Body of pancreas (tissue), 4 donors: ENCODE measurements around the gene KCNAB1. TPM values are rescaled to one million over a fixed set of nuclear protein-coding genes. Genes with fewer than 3 reads are reported as not detected.

Source experiments
- ATAC-seq: fragments of 150-250 bp; one replicate; pipeline ENCODE4 v1.9.1; 2016
- DNase-seq, 4 donors: peaks; one replicate each; pipeline ENCODE4 v3.0.0-alpha.2; 2019
- H3K27ac ChIP-seq, 4 donors: fragments of 200-600 bp; sonication (generic); 1 replicate in 3 of 4; 2 replicates in 1 of 4; pipeline versions ENCODE4 v1.5.1 to v1.6.1; 2016 to 2019; ENCODE audit warnings: mild to moderate bottlenecking in 1 of 4, mixed read lengths in 1 of 4, moderate library complexity in 1 of 4
- H3K27me3 ChIP-seq, 2 donors: fragments of 200-600 bp; sonication (generic); one replicate each; pipeline ENCODE4 v1.6.0; 2016; ENCODE audit warnings: mild to moderate bottlenecking in 1 of 2
- H3K36me3 ChIP-seq, 2 donors: fragments of 200-600 bp; sonication (generic); replicated peaks in 1 of 2; 2 replicates each; pipeline ENCODE4 v1.5.1; 2016; ENCODE audit warnings: low read depth in 2 of 2; ENCODE audit not compliant: insufficient read depth in 1 of 2
- H3K4me1 ChIP-seq: fragments of 200-600 bp; sonication (generic); one replicate; pipeline ENCODE4 v1.6.0; 2016
- H3K4me3 ChIP-seq, 2 donors: fragments of 200-600 bp; sonication (generic); 1 replicate in 1 of 2; 2 replicates in 1 of 2; pipeline ENCODE4 v1.5.1; 2016 to 2019
- H3K9me3 ChIP-seq, 3 donors: fragments of 200-600 bp; sonication (generic); 1 replicate in 2 of 3; 2 replicates in 1 of 3; pipeline ENCODE4 v1.5.1; 2016
- CTCF ChIP-seq, 7 experiments: fragments of 450-650 bp in 4 of 7; fragments of 200-600 bp in 3 of 7; sonication (generic) in 3 of 7; IDR thresholded peaks; one replicate each; pipeline ENCODE4 v1.5.1; 2016 to 2019; ENCODE audit warnings: antibody characterized with exemption in 7 of 7
- POLR2A ChIP-seq, 3 donors: fragments of 450-650 bp; IDR thresholded peaks; one replicate each; pipeline ENCODE4 v1.6.1; 2016; ENCODE audit warnings: antibody characterized with exemption in 3 of 3, mild to moderate bottlenecking in 2 of 3
- WGBS, 2 donors: methylation state at CpG; one replicate each; pipeline ENCODE4 v1.1.5; 2017; 5-methylcytosine and 5-hydroxymethylcytosine counted together
- intact Hi-C: fragments of 100-400 bp; cut with DNase I; formaldehyde crosslinking; loops from one replicate; pipeline ENCODE4 v1.15.1; 2023
- total RNA-seq, 2 donors: library from RNA; depleted of rRNA; stranded (reverse); fragments of >200 nt; gene quantifications; one replicate each; pipeline ENCODE4 v1.1.0, GENCODE V29; 2016

Gene KCNAB1
- total RNA-seq, 2 donors from 2014 or later = 5.2 to 5.3 TPM

GRCh38 chr3:156395961-156396710 lies 275.8 kb downstream of the KCNAB1 start:
- no peaks in the 10 kb centered on the region for H3K27me3 ChIP-seq
- TF ChIP-seq POLR2A (IDR thresholded peaks at IDR 0.05) = no peak
- TF ChIP-seq CTCF (IDR thresholded peaks at IDR 0.05) = no peak
- no peaks in the 10 kb centered on the region for H3K9me3 ChIP-seq
- no peaks in the 10 kb centered on the region for H3K36me3 ChIP-seq
- WGBS, 2 donors = 58 to 61% methylated on average over 4 of the region's 4 CpGs
- H3K4me3 ChIP-seq = no peak overlapping the region
- DNase-seq (no peak), ATAC-seq (no peak)
- intact Hi-C loops = no loop called here
- H3K27ac ChIP-seq = no peak overlapping the region
- no peaks in the 10 kb centered on the region for H3K4me1 ChIP-seq

GRCh38 chr3:156396851-156397250 lies 276.5 kb downstream of the KCNAB1 start:
- Histone ChIP-seq H3K27ac (no peak overlapping the region), H3K4me1 (no peaks in the 10 kb centered on the region), H3K9me3 (no peaks in the 10 kb centered on the region), H3K36me3 (no peaks in the 10 kb centered on the region), H3K4me3 (no peak overlapping the region), H3K27me3 (no peaks in the 10 kb centered on the region)
- intact Hi-C loops = no loop called here
- no peak for ATAC-seq
- TF ChIP-seq CTCF (IDR thresholded peaks at IDR 0.05) = no peak
- DNase-seq = no peak
- 81 to 85% methylated on average over 4 of the region's 4 CpGs for WGBS, 2 donors

GRCh38 chr3:156397534-156397933 lies 277.2 kb downstream of the KCNAB1 start:
- Histone ChIP-seq H3K4me1 (no peaks in the 10 kb centered on the region), H3K36me3 (no peaks in the 10 kb centered on the region), H3K4me3 (no peak overlapping the region), H3K27me3 (no peaks in the 10 kb centered on the region), H3K27ac (no peak overlapping the region), H3K9me3 (no peaks in the 10 kb centered on the region)
- DNase-seq = no peak
- TF ChIP-seq POLR2A (IDR thresholded peaks at IDR 0.05) = no peak
- TF ChIP-seq CTCF (IDR thresholded peaks at IDR 0.05) = no peak
- intact Hi-C loops = no loop called here
- no peak for ATAC-seq

- no peaks in the 10 kb centered on the region for H3K4me1 ChIP-seq
- no peaks in the 10 kb centered on the region for H3K27me3 ChIP-seq
- no peak overlapping the region for H3K4me3 ChIP-seq
- ATAC-seq = no peak
- no peak overlapping the region for H3K27ac ChIP-seq
- no peaks in the 10 kb centered on the region for H3K36me3 ChIP-seq
- TF ChIP-seq CTCF (IDR thresholded peaks at IDR 0.05) (no peak), POLR2A (IDR thresholded peaks at IDR 0.05) (no peak)
- intact Hi-C loops = no loop called here
- 45 to 57% methylated on average over 2 of the region's 2 CpGs for WGBS, 2 donors
- DNase-seq = no peak
- no peaks in the 10 kb centered on the region for H3K9me3 ChIP-seq
These were observed 279.7 kb downstream of the KCNAB1 start for GRCh38 chr3:156400062-156400461.

GRCh38 chr3:156400735-156401134 lies 280.4 kb downstream of the KCNAB1 start:
- WGBS, 2 donors = 37 to 43% methylated on average over 1 of the region's 1 CpG
- DNase-seq = no peak
- intact Hi-C loops = no loop called here
- no peaks in the 10 kb centered on the region for H3K4me1 ChIP-seq
- H3K9me3 ChIP-seq = no peaks in the 10 kb centered on the region
- no peaks in the 10 kb centered on the region for H3K27me3 ChIP-seq
- no peak overlapping the region for H3K4me3 ChIP-seq
- no peaks in the 10 kb centered on the region for H3K36me3 ChIP-seq
- no peak overlapping the region for H3K27ac ChIP-seq
- TF ChIP-seq CTCF (IDR thresholded peaks at IDR 0.05) (no peak), POLR2A (IDR thresholded peaks at IDR 0.05) (no peak)
- ATAC-seq = no peak
